GM18867 (cell line): ENCODE data around the gene URI1.

ENCODE experiments used
- ATAC-seq: cut with Tn5 transposase; IDR thresholded peaks from one replicate; pipeline ENCODE4 v1.9.1; 2021; ENCODE audit warnings: mild to moderate bottlenecking, moderate library complexity; ENCODE audit not compliant: unreplicated experiment

Gene URI1

DNA sequence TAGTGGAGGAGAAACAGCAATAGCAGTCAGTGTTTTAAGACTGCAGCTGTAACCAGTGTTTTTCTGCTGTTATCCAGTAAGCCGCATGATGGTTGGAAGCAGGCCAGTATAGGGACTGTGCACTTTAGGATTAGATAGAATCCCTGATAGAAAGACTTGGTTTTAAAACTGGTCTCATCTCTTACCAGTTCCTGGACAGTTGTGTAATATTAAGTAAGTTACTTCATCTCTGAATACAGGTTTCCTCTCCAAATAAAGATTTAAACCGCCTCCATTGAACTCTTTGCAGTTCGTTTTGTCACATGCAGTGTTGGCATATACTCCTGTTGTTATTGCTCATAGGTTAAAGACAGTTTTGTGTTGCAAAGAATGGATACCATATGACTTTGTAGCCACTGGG lies 25.6 kb downstream of the URI1 start:
- ATAC-seq: no peak

DNA sequence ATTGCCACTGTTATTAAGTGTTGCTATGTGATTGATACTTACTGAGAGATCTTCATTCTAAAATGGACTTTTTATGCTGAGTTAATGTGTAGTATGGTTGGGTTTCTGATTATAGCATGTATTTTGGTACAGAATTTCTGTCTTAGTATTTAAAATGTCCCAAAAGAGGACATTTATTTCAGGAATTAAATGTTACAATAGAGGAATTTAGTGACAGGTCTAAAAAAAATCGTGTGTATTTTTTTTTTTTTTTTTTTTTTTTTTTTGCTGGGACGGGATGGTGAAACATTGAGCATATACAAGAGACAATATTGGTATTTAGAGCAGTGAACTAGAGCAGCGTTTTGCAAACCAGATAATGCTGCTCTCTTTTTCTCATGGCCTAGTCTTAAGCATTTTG lies 27.9 kb downstream of the URI1 start:
- ATAC-seq: no peak

- ATAC-seq: no peak
Measured at GRCh38 chr19:29971002-29971401, 29.0 kb downstream of the URI1 start.

DNA sequence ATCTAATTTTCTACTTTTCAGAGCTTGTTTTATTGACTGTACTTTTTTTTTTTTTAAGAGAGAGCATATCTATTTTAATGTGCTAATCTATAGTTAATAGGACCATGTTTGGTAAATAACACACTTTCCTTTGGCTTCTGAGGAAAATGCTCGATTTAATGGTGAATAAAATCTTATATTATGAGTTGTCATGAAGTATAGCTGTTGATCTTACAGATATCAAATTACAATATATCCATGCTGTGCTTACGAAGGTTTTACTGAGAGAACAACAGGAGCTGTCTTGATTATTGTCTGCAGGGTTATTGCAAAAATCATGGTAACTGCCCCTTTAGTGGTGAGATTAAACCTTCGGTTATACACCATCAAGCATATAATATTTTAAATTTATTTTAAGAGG lies 29.6 kb downstream of the URI1 start:
- no peak for ATAC-seq

GRCh38 chr19:29974701-29975100 lies 32.7 kb downstream of the URI1 start:
- no peak for ATAC-seq

DNA sequence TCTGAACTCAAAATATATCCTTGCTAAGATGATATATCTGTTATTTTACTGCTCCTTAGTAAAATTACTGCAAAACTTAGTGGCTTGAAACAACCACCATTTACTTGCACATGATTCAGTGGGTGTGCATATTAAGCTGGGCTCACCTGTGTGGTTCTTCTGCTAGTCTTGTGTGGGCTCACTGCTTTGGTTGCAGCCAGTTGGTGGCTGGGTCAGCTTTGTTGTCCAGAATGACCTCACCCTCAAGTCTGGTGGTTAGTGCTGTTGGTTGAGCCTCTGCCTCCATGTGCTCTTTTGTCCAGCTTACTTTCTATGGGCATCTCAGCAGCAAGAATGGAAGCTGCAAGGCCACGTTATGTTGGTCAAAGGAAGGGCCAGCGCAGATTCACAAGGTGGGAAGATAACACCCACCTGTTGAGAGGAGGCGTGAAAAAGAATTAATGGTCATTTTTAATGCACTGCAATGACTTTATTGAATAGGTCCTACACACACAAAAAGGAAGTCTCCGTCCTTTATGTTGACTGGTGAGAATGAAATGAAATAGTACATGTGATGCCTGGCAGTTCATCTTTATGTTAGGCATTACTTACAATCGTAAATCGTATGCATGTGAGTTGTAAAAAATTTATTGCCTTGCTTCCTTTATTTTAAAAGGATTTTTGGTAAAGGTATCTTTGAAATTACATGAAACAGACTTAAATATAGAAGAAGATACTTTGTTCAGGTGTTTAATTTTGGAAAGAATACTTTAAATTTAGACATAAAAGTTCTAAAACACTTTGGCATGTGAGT lies 34.3 kb downstream of the URI1 start:
- no peak for ATAC-seq

- no peak for ATAC-seq
Measured at GRCh38 chr19:29978080-29978479, 36.0 kb downstream of the URI1 start.

- no peak for ATAC-seq
Measured at GRCh38 chr19:29983568-29983967, 41.5 kb downstream of the URI1 start.

- ATAC-seq: no peak
Measured at GRCh38 chr19:29985196-29985595, 43.2 kb downstream of the URI1 start.

DNA sequence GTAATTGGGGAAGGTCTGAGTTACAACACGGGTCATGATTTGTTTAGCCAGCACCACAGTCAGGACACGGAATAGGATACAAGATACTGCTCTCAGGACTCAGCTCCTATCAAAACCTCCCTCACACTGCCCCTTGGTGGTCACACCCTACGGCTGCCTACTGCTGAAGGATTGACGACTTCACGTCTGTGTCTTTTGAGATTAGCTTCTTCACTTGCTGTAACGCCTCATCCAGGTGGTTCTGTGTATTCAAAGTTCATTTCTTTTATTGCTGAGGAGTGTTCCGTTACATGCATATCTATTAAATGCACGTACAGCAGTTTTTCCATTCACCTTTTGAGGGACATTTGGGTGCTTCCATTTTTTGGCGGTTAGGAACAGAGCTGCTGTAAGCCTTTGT lies 46.3 kb downstream of the URI1 start:
- no peak for ATAC-seq

GRCh38 chr19:29992233-29992867 lies 50.3 kb downstream of the URI1 start:
- no peak for ATAC-seq

GRCh38 chr19:29999490-29999889 lies 57.5 kb downstream of the URI1 start:
- no peak for ATAC-seq

- no peak for ATAC-seq
Measured at GRCh38 chr19:30000862-30001261, 58.8 kb downstream of the URI1 start.

- ATAC-seq: no peak
Measured at GRCh38 chr19:30001301-30001700, 59.3 kb downstream of the URI1 start.

- ATAC-seq: no peak
Measured at GRCh38 chr19:30001791-30002190, 59.8 kb downstream of the URI1 start.

- no peak for ATAC-seq
Measured at GRCh38 chr19:30003866-30004265, 61.8 kb downstream of the URI1 start.

DNA sequence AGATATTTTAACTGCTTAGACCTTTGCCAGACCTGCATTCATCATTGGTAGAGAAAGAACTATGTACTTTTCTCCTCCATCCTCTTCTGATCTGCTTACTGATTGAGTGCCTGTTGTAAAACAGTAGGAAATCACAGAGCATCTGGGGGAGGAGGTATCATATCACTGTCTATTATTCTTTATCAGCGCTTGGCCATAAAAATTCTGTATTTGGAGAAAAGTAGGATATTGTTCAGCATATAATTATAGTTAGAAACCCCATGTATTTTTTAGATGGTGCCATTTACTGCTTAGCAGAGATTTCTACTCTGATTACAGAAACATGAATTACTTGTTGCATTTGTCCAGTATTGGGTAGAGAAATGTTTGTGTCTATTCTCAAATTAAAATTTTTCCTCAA lies 62.4 kb downstream of the URI1 start:
- no peak for ATAC-seq

GRCh38 chr19:30006207-30006606 lies 64.2 kb downstream of the URI1 start:
- no peak for ATAC-seq

DNA sequence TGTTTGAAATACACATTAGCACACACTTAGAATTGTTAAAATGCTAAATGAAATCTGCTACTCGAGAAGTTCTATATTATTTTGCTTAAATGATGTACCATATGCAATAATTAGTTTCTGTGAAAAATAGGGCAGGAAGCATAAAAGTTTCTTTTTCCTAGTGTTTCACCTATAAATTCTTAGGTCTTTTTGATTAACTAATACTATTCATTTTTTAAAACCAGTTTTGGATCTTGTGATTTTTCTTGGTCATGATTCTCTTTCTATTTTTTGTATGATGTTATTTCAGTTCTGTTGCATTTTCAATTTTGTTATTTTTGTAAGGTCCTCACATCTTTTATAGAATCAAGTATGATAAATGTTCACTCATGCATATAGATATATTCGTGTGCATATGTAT lies 66.1 kb downstream of the URI1 start:
- no peak for ATAC-seq

GRCh38 chr19:30009013-30009412 lies 67.0 kb downstream of the URI1 start:
- no peak for ATAC-seq

DNA sequence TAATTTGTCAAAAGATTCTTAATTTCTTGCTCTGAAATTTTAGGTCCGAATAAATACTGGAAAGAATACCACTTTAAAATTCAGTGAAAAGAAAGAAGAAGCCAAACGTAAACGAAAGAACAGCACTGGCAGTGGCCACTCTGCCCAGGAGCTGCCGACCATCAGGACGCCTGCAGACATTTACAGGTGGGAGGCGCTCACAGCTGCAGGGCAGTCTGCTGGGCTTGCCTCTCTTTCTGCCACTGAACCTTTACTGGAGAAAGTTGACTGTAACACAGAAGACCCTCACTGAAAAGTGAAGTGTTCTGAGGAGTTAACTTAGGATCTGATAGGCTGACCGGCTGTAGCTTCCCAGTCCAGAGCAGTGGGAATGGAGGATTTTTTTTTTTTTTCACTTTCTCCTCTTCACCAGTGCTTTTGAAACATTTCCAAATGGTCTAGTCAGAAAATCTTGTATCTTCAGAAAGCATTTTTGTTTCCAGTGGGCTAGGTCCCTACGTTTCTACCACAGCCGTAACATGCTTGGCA lies 69.1 kb downstream of the URI1 start:
- no peak for ATAC-seq

DNA sequence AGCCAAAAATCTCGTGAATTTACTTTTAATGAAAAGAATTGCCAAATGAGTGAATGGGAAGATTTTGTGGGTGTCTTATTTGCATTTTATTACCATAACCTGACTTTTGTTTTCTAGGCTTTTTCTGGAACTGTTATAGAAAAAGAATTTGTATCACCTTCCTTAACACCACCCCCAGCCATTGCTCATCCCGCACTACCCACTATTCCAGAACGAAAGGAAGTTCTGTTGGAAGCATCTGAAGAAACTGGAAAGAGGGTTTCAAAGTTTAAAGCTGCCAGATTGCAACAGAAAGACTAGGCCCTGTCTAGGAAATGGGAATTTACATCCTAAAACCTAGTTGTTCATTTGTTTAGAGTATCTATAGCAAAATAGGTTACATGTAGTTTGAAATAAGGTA lies 72.7 kb downstream of the URI1 start:
- no peak for ATAC-seq
